Caco-2 (cell line): Measurements from ENCODE around the gene SLC2A11. TPM values are rescaled to one million over a fixed set of nuclear protein-coding genes. Genes with fewer than 3 reads are reported as not detected.
A peak's percentile ranks its signal among the peaks of the same experiment; 100 is the strongest.

Experiments used
- BruUV-seq: library from RNA; stranded (reverse); fragments of 400-500 nt; replicated peaks from 2 replicates; lab custom pipeline; 2021; lab: Mats Ljungman, UMichigan
- CTCF ChIA-PET: fragments of 300-600 bp; sonication (Branson Sonifier 250); formaldehyde crosslinking; loops from one replicate; lab custom pipeline; 2022; ENCODE audit warnings: antibody characterized with exemption; lab: Charles Lee
- POLR2A ChIA-PET: fragments of 300-600 bp; sonication (Branson Sonifier 250); formaldehyde crosslinking; loops from one replicate; lab custom pipeline; 2022; ENCODE audit warnings: antibody characterized with exemption; lab: Charles Lee
- DNase-seq, 2 experiments: peaks; one replicate each; pipeline versions ENCODE4 v3.0.0 to v3.0.0-alpha.2; 2020 to 2022
- H3K27me3 ChIP-seq: replicated peaks from 2 replicates; pipeline ENCODE4 v1.6.0; 2011; ENCODE audit warnings: low read length; ENCODE audit not compliant: control insufficient read depth, insufficient read depth
- H3K36me3 ChIP-seq: 2 replicates; pipeline ENCODE4 v1.5.1; 2011; ENCODE audit warnings: low read length; ENCODE audit not compliant: control insufficient read depth, insufficient read depth
- H3K4me1 ChIP-seq: fragments of 250-450 bp; sonication (Bioruptor Pico); 2 replicates; pipeline ENCODE4 v1.5.1; 2020; ENCODE audit warnings: mild to moderate bottlenecking
- H3K4me3 ChIP-seq: 2 replicates; pipeline ENCODE4 v1.5.1; 2011; ENCODE audit warnings: low read depth, mild to moderate bottlenecking, control low read depth, low read length
- H3K9me3 ChIP-seq: fragments of 250-450 bp; sonication (Bioruptor Pico); 2 replicates; pipeline ENCODE4 v1.5.1; 2020; ENCODE audit warnings: mild to moderate bottlenecking, moderate library complexity
- H3K27ac Mint-ChIP-seq: one replicate; pipeline ENCODE4 v1.8.0; 2022; ENCODE audit warnings: mixed read lengths; ENCODE audit not compliant: unreplicated experiment
- H3K27me3 Mint-ChIP-seq: one replicate; pipeline ENCODE4 v1.8.0; 2022; ENCODE audit warnings: mixed read lengths; ENCODE audit not compliant: insufficient read depth, unreplicated experiment
- H3K36me3 Mint-ChIP-seq: one replicate; pipeline ENCODE4 v1.8.0; 2022; ENCODE audit warnings: mild to moderate bottlenecking, mixed read lengths; ENCODE audit not compliant: insufficient read depth, unreplicated experiment
- H3K4me1 Mint-ChIP-seq: one replicate; pipeline ENCODE4 v1.8.0; 2022; ENCODE audit warnings: low read depth, mixed read lengths; ENCODE audit not compliant: unreplicated experiment
- H3K4me3 Mint-ChIP-seq: one replicate; pipeline ENCODE4 v1.8.0; 2022; ENCODE audit warnings: mild to moderate bottlenecking, moderate library complexity, mixed read lengths; ENCODE audit not compliant: unreplicated experiment
- H3K9me3 Mint-ChIP-seq: one replicate; pipeline ENCODE4 v1.8.0; 2022; ENCODE audit warnings: mixed read lengths; ENCODE audit not compliant: unreplicated experiment
- intact Hi-C: fragments of 100-400 bp; cut with micrococcal nuclease; formaldehyde crosslinking; loops from one replicate; pipeline ENCODE4 v1.10.0; 2022; ENCODE audit not compliant: unreplicated experiment
- total RNA-seq: library from RNA; stranded (reverse); gene quantifications from 2 replicates; pipeline ENCODE4 v1.2.3, GENCODE V29; 2022
- TF ChIP-seq, protein P1 (sequence below), 2 experiments: fragments of 200-600 bp in 1 of 2; IDR thresholded peaks; 1 replicate in 1 of 2; 2 replicates in 1 of 2; pipeline versions ENCODE4 v1.5.1 to v1.8.0; 2011 to 2022; ENCODE audit warnings: antibody characterized with exemption in 1 of 2, control low read depth in 1 of 2, inconsistent platforms in 1 of 2, low read depth in 1 of 2, low read length in 1 of 2, mild to moderate bottlenecking in 1 of 2, moderate library complexity in 1 of 2; ENCODE audit not compliant: insufficient read depth in 1 of 2, severe bottlenecking in 1 of 2, unreplicated experiment in 1 of 2

SLC2A11 gene
- total RNA-seq, 1 experiment from 2014 or later, result 32.4 TPM

DNA sequence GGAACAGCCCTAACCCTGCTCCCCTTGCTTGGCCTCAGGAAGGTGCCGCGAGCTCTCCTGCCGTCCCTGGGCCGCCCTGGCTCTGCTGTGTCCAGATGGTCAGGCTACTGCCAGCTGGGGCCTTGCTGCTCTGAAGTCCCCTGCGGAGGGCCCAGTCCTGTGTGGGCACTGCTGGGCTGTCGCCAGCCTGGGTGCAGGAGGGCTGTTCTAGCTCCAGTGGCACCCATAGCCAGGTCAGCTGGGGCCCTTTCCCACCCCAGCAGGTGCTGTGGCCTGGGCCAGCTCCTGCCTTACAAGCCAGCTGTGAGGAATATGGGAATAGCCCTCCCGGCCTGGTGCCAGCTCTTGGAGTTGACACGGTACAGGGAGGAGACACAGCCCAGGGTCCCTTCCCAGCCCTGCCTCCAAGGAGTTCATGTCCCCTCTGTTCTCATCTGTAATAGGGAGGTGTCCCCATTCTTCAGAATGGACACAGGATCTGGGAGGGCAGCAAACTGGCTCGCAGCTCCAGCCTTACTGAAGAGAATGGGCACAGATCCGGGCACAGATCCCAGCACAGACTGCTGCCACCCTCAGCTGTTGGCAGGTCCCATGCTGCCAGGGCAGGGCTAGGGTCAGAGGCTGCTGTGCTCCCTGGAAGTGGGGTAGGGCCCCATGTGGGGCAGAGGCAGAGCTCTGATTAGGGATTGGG lies 22.7 kb upstream of the SLC2A11 start:
- H3K4me3 Mint-ChIP-seq, result no peak overlapping the region
- H3K4me1 Mint-ChIP-seq, result peaks cover 7% of the 10 kb centered on the region
- Histone ChIP-seq H3K4me3 (no peak overlapping the region), H3K4me1 (no peaks in the 10 kb centered on the region), H3K27me3 (no peaks in the 10 kb centered on the region), H3K36me3 (peaks cover 3% of the 10 kb centered on the region), H3K9me3 (no peaks in the 10 kb centered on the region)
- POLR2A ChIA-PET, result interaction anchor here (0.5 to 1.0 kb wide), 2 partner anchors 23 to 62 kb away, joined by 3 to 6 read pairs; partner anchors contain the start of genes MMP11 and SLC2A11
- H3K36me3 Mint-ChIP-seq, result peaks cover 68% of the 10 kb centered on the region
- BruUV-seq, result no TSS peak
- TF ChIP-seq, protein P1, sequence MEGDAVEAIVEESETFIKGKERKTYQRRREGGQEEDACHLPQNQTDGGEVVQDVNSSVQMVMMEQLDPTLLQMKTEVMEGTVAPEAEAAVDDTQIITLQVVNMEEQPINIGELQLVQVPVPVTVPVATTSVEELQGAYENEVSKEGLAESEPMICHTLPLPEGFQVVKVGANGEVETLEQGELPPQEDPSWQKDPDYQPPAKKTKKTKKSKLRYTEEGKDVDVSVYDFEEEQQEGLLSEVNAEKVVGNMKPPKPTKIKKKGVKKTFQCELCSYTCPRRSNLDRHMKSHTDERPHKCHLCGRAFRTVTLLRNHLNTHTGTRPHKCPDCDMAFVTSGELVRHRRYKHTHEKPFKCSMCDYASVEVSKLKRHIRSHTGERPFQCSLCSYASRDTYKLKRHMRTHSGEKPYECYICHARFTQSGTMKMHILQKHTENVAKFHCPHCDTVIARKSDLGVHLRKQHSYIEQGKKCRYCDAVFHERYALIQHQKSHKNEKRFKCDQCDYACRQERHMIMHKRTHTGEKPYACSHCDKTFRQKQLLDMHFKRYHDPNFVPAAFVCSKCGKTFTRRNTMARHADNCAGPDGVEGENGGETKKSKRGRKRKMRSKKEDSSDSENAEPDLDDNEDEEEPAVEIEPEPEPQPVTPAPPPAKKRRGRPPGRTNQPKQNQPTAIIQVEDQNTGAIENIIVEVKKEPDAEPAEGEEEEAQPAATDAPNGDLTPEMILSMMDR (IDR thresholded peaks at IDR 0.05; ENCODE audit: insufficient read depth in 1 of 2, low read depth in 1 of 2, low read length in 1 of 2, severe bottlenecking in 1 of 2, unreplicated experiment in 1 of 2), result no peak
- H3K27ac Mint-ChIP-seq, result no peak overlapping the region
- intact Hi-C loops, result no loop called here
- CTCF ChIA-PET, result no interaction called here
- H3K27me3 Mint-ChIP-seq, result no peaks in the 10 kb centered on the region
- peak in 1 of 2 experiments; percentile 27 for DNase-seq
- no peaks in the 10 kb centered on the region for H3K9me3 Mint-ChIP-seq

GRCh38 chr22:23835484-23836144 lies 22.1 kb upstream of the SLC2A11 start:
- BruUV-seq, result no TSS peak
- Histone ChIP-seq H3K36me3 (peaks cover 3% of the 10 kb centered on the region), H3K27me3 (no peaks in the 10 kb centered on the region), H3K4me1 (no peaks in the 10 kb centered on the region), H3K4me3 (no peak overlapping the region), H3K9me3 (no peaks in the 10 kb centered on the region)
- H3K4me3 Mint-ChIP-seq, result no peak overlapping the region
- H3K27me3 Mint-ChIP-seq, result no peaks in the 10 kb centered on the region
- H3K4me1 Mint-ChIP-seq, result peaks cover 7% of the 10 kb centered on the region
- CTCF ChIA-PET, result no interaction called here
- peaks cover 62% of the 10 kb centered on the region for H3K36me3 Mint-ChIP-seq
- TF ChIP-seq, protein P1 (IDR thresholded peaks at IDR 0.05; ENCODE audit: insufficient read depth in 1 of 2, low read depth in 1 of 2, low read length in 1 of 2, severe bottlenecking in 1 of 2, unreplicated experiment in 1 of 2), result no peak
- POLR2A ChIA-PET, result interaction anchor here (1.0 kb wide), 1 partner anchor 63 kb away, joined by 3 read pairs; the partner anchor contains the start of gene MMP11
- no peak overlapping the region for H3K27ac Mint-ChIP-seq
- H3K9me3 Mint-ChIP-seq, result no peaks in the 10 kb centered on the region
- intact Hi-C loops, result no loop called here
- peak in 1 of 2 experiments; percentile 14 for DNase-seq

DNA sequence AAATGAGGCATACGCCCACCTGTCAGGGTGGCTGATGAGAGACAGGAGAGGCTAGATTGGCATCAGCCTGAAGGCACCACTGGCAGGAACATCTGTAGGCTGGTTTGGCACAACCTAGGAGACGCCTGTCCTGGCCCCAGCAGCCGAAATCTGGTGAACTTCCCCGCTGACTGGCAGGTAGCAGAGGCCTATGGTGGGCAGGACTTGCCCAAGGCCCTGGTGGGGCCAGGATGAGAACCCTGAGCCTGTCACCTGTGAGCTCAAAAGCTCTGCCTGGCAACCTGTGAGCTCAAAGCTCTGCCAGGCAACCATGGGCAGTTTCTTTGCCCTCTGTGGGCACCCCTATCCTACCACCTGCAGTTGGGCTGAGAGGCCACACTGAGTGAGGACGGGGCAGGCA lies 21.4 kb upstream of the SLC2A11 start:
- BruUV-seq, result no TSS peak
- peaks cover 3% of the 10 kb centered on the region for H3K36me3 ChIP-seq
- CTCF ChIA-PET, result no interaction called here
- no peaks in the 10 kb centered on the region for H3K4me1 ChIP-seq
- Mint-ChIP-seq H3K4me1 (peaks cover 7% of the 10 kb centered on the region), H3K27me3 (no peaks in the 10 kb centered on the region), H3K36me3 (peaks cover 55% of the 10 kb centered on the region), H3K4me3 (peak overlapping the region; percentile 33), H3K9me3 (no peaks in the 10 kb centered on the region), H3K27ac (no peak overlapping the region)
- H3K9me3 ChIP-seq, result no peaks in the 10 kb centered on the region
- intact Hi-C loops, result no loop called here
- TF ChIP-seq, protein P1 (IDR thresholded peaks at IDR 0.05; ENCODE audit: insufficient read depth in 1 of 2, low read depth in 1 of 2, low read length in 1 of 2, severe bottlenecking in 1 of 2, unreplicated experiment in 1 of 2), result no peak
- no peak for DNase-seq
- H3K27me3 ChIP-seq, result no peaks in the 10 kb centered on the region
- POLR2A ChIA-PET, result no interaction called here
- no peak overlapping the region for H3K4me3 ChIP-seq
